GM12892 (cell line): Measurements from ENCODE around the gene NR4A3.

Source experiments
- POLR2A ChIP-seq: IDR thresholded peaks from 2 replicates; pipeline ENCODE4 v1.6.1; 2011; ENCODE audit warnings: low read depth, low read length, control low read depth
- POLR2AphosphoS5 ChIP-seq: IDR thresholded peaks from 2 replicates; pipeline ENCODE4 v1.6.1; 2011; ENCODE audit warnings: low read depth, low read length, control low read depth
- TAF1 ChIP-seq: IDR thresholded peaks from 2 replicates; pipeline ENCODE4 v1.6.1; 2011; ENCODE audit warnings: low read depth, mild to moderate bottlenecking, control low read depth, low read length, borderline replicate concordance

DNA sequence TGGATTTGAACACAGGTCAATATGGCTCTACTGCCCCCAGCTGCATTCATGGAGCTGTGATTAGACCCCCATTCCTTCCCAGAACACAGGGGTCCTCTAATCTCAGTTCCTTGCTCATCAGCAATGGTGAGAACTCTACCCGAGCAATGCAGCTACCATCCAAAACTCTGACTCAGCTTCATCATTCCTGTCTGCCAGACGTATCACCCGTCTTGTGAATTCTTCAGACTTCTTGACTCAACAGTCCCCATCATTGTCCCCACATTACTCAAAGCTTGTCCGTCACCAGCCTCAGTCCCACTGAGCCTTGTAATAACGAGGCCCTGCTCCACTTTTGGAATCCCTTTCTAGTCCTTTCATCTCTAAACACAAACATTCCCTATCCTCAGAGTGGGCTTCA, 48.4 kb downstream of the NR4A3 start:
- TF ChIP-seq POLR2AphosphoS5 (no peak), POLR2A (no peak), TAF1 (no peak)
